Breast epithelium (tissue), 3 donors: Measurements from ENCODE around the gene TCF4.

ENCODE experiments used
- CTCF ChIP-seq, 3 donors: fragments of 450-650 bp; IDR thresholded peaks; one replicate each; pipeline ENCODE4 v1.5.1; 2016 to 2017; ENCODE audit warnings: antibody characterized with exemption in 3 of 3, mild to moderate bottlenecking in 3 of 3, moderate library complexity in 3 of 3
- POLR2A ChIP-seq: fragments of 450-650 bp; IDR thresholded peaks from one replicate; pipeline ENCODE4 v1.6.1; 2016; ENCODE audit warnings: antibody characterized with exemption, mild to moderate bottlenecking, moderate library complexity

- no peak for TF ChIP-seq CTCF (IDR thresholded peaks at IDR 0.05)
- no peak for TF ChIP-seq POLR2A
These were observed 112.5 kb downstream of the TCF4 start for GRCh38 chr18:55475467-55475866.
